GM13976 (cell line): ENCODE results near the gene KIF16B.
A peak's percentile ranks its signal among the peaks of the same experiment; 100 is the strongest.

Source experiments
- DNase-seq: peaks from one replicate; pipeline ENCODE4 v3.0.0; 2012; ENCODE audit warnings: low spot score
- CTCF ChIP-seq: IDR thresholded peaks from 2 replicates; pipeline ENCODE4 v1.5.1; 2012; ENCODE audit warnings: borderline replicate concordance, mild to moderate bottlenecking; ENCODE audit not compliant: insufficient read depth; ENCODE audit errors: extremely low read depth, missing control alignments, control extremely low read depth
- in situ Hi-C: fragments of 300-500 bp; cut with MboI; formaldehyde crosslinking; loops from one replicate; pipeline ENCODE4 v1.12.0; 2022; ENCODE audit warnings: low sequenced_read_pairs, mixed read lengths, inconsistent platforms; ENCODE audit not compliant: unreplicated experiment

KIF16B gene

GRCh38 chr20:16580620-16581019 lies 7.4 kb upstream of the KIF16B start:
- no peak for DNase-seq
- no peak for TF ChIP-seq CTCF
- in situ Hi-C loops = no loop called here

GRCh38 chr20:16580147-16580546 lies 6.9 kb upstream of the KIF16B start:
- DNase-seq = no peak
- in situ Hi-C loops = no loop called here
- no peak for TF ChIP-seq CTCF

DNA sequence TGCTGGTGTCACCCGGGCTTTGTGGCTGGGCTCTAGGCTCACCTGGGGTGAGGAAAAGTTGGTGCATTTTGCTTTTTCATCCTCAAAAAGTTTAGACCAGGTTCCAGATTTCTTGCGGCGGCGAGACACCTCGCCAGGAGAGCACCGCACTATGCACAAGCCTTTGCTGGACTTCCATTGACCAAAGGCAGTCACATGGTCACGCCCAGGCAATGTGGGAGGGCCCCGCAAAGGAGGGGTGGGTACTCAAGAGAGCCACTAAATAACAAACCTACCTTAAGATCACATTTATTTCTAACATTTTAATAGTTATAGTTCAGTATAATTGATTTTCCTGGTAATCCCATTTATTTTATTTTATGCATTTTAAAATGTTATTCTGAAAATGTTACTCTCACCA lies 3.0 kb upstream of the KIF16B start:
- DNase-seq = no peak
- no peak for TF ChIP-seq CTCF
- in situ Hi-C loops = no loop called here

DNA sequence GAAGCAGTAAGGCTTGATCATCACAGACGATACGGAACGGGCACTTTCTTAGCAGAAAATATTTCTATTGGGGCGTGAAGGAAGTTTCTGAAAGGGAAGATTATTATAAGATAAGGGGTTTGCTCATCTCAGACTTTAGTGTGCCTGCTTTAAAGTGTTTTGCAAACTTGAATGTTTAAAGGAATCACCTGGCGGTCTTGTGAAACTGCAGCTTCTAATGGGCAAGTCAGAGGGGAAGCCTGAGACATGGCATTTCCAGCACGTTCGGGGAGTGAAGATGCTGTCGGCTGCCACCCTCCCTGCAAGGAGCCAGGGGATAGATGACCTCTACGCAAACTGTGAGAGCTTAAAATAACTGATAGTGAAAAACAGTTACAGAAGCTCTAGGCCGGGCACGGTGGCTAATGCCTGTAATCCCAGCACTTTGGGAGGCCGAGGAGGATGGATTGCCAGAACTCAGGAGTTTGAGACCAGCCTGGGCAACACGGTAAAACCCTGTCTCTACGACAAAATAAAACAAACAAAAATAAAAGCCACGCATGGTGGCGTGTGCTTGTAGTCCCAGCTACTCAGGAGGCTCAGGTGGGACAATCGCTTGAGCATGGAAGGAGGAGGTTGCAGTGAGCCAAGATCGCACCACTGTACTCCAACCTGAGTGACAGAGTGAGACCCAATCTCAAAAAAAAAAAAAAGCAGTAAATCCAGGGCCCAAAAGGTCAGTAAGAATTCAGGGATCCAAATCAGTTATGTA lies 2.3 kb upstream of the KIF16B start:
- DNase-seq = no peak
- no peak for TF ChIP-seq CTCF
- in situ Hi-C loops = no loop called here

DNA sequence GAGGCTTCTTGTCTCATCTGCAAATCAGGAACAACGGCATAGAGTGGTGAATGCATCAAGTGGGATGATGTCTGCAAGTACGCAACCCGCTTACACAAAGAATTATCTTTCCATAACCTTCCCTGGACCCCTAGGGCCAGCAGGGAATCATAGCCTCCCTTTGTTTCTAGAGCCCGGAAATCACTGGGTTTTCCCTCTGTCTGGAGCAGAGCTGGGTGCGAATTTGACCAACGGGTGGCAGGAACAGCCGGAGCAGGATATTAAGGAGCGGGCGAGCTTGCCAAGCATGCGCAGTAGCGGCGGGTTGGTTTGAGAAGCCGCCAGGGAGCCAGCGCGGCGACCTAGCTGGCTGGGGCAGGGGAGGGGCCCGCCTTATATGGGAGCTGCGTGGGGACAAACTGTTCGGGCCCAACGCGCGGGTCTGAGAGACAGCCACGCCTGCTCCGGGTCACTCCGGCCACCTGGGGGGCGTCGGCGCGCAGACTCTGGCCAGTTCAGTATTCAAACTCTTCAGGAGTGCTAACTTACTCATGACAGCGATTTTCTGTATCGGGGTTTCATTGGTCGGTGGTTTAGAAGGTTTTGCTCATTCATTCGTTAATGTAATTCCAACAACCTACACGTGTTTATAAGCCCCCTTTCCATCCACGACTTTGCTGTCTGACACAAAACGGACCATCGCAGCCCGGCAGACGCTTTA lies 1.6 kb upstream of the KIF16B start:
- peak; percentile 92 for DNase-seq
- in situ Hi-C loops = no loop called here
- TF ChIP-seq CTCF = no peak

- TF ChIP-seq CTCF = no peak
- in situ Hi-C loops = no loop called here
- no peak for DNase-seq
These were observed 1.9 kb downstream of the KIF16B start for GRCh38 chr20:16571333-16571732.
